SKM-1 treated with dmso at 0.1 percent for 144 hours (cell line): ENCODE data around the gene NUAK1.

Experiments
- DNase-seq: peaks from one replicate; lab custom pipeline; 2025; ENCODE audit not compliant: unreplicated experiment; lab: John Stamatoyannopoulos, UW

NUAK1 gene

GRCh38 chr12:106138633-106139421, at the start of gene NUAK1:
Gene NUAK1 (minus strand): TSS chr12:106138954. CDS start chr12:106138653, 301 bp downstream.
- DNase-seq, result no peak

GRCh38 chr12:106188256-106188655, 49.5 kb upstream of the NUAK1 start:
- no peak for DNase-seq

DNA sequence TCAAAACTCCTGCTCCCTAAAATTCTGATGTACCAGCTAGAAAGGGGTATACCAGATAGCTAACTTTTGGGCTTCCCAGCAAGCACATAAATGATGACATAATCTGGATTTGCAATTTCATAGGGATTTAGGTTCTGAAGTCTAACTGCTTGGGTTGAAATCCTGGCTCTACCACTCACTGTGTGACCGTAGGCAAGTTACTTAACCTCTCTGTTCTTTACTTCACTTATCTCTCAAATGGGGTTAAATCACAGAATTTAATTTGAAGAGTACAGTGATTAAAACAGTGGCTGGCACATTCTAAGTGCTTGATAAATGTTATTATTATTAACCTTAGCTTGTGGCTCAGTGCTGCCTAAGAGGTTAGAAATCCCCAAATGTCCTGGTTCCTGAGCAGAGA, 49.1 kb upstream of the NUAK1 start:
- DNase-seq, result no peak

GRCh38 chr12:106187155-106187789, 48.5 kb upstream of the NUAK1 start:
- no peak for DNase-seq

GRCh38 chr12:106183735-106184134, 45.0 kb upstream of the NUAK1 start:
- no peak for DNase-seq

GRCh38 chr12:106181401-106182114, 42.8 kb upstream of the NUAK1 start:
- DNase-seq, result no peak

- DNase-seq, result no peak
These were observed 40.3 kb upstream of the NUAK1 start for GRCh38 chr12:106179086-106179485.

GRCh38 chr12:106178562-106178961, 39.8 kb upstream of the NUAK1 start:
- no peak for DNase-seq

GRCh38 chr12:106176560-106176959, 37.8 kb upstream of the NUAK1 start:
- no peak for DNase-seq

GRCh38 chr12:106174876-106175275, 36.1 kb upstream of the NUAK1 start:
- no peak for DNase-seq

GRCh38 chr12:106173442-106173841, 34.7 kb upstream of the NUAK1 start:
- DNase-seq, result no peak

GRCh38 chr12:106171117-106171750, 32.5 kb upstream of the NUAK1 start:
- no peak for DNase-seq

GRCh38 chr12:106170285-106170684, 31.5 kb upstream of the NUAK1 start:
- DNase-seq, result no peak

GRCh38 chr12:106163712-106164111, 25.0 kb upstream of the NUAK1 start:
- DNase-seq, result no peak

GRCh38 chr12:106161491-106161890, 22.7 kb upstream of the NUAK1 start:
- DNase-seq, result no peak

- no peak for DNase-seq
These were observed 22.2 kb upstream of the NUAK1 start for GRCh38 chr12:106160915-106161314.

- DNase-seq, result no peak
These were observed 19.0 kb upstream of the NUAK1 start for GRCh38 chr12:106157802-106158201.

DNA sequence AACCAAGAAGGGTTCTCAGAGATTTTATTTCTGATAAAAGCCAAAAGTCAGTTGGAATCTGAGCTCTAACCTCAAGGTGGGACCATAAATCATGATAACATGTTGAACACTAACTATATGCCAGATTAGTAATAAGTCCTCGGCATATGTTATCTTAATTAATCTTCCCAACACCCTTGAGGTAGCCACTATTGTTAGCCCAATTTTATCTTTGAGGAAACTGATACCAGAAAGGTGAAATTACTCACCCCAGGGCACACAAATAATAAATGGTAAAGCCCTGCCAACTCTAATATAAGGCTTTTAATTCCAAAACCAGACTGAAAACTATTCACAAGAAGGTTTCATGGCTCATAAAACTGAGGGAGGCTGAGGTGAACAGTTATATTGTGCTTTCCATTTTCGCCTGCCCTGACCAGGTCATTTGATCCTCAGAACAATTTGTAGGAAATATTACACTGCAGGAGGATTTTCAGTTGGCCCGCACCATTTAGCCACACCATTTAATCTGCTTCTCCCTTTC, 16.1 kb upstream of the NUAK1 start:
- DNase-seq, result no peak

GRCh38 chr12:106152334-106152733, 13.6 kb upstream of the NUAK1 start:
- DNase-seq, result no peak

DNA sequence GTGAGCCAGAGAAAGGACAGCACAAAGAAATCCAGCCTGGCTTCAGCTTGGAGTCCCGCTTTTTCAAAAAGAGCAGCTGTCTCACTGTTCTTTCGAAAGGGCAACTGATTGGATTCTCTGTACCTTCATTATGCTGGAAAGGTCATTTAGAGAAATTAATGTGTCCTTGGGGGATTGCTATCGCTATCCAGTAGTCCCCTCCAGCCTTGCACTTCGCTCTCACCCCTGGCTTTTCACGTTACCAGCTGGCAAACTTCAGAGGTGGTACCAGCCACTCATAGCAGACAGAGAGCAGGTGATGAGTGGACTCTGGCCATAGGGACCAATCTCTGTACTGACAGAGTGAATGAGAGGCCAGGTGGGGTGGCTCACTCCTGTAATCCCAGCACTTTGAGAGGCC, 11.8 kb upstream of the NUAK1 start:
- no peak for DNase-seq

DNA sequence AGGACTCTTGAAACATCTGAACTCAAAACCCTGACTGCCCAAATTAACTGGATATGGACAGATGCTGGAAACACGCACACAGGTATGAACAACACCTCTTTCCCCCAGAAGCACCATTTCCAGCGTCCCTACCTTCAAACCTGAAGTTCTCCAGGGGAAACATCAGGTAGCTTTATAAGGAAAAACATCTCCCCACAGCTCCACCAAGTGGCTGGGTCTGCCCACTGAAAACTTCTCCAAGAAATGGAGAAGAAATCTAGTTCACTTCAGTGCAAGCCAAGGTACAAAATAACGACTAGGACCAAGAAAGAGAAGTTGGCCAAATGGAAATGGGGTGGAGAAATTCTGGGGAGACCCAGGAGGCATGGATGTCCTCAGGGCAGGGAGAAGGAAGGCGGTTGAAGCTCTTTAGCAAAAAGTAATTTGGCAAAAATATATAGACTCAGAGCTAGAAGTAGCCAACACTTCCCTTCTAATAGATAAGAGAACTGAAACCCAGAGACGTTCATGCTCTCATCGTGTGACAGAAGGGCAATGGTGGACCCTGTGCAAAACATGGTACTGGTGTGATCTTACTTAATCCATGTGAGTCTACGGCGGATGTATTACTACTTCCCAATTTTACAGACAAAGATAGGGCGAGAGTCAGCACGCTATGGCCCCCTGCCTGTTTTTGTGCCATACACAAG, 10.5 kb upstream of the NUAK1 start:
- DNase-seq, result peak; percentile 32
